Upper lobe of left lung (tissue), 6 donors: ENCODE results near the gene CCDC38. TPM values are rescaled to one million over a fixed set of nuclear protein-coding genes. Genes with fewer than 3 reads are reported as not detected.
A peak's percentile ranks its signal among the peaks of the same experiment; 100 is the strongest.

Experiments used
- ATAC-seq, 2 donors: fragments of 200-7000 bp; cut with Tn5 transposase; one replicate each; pipeline ENCODE4 v1.9.1; 2022; ENCODE audit warnings: mild to moderate bottlenecking in 2 of 2, moderate library complexity in 2 of 2; ENCODE audit not compliant: low FRiP score in 2 of 2
- DNase-seq, 2 donors: peaks; one replicate each; pipeline ENCODE4 v3.0.0-alpha.2; 2019 to 2020
- H3K27ac ChIP-seq, 4 donors: fragments of 200-600 bp; sonication (generic); one replicate each; pipeline ENCODE4 v1.5.1; 2016 to 2019
- H3K27me3 ChIP-seq, 4 donors: fragments of 200-600 bp; sonication (generic); one replicate each; pipeline ENCODE4 v1.5.1; 2017 to 2019
- H3K36me3 ChIP-seq, 4 donors: fragments of 200-600 bp; sonication (generic); one replicate each; pipeline ENCODE4 v1.5.1; 2016 to 2019
- H3K4me1 ChIP-seq, 4 donors: fragments of 200-600 bp; sonication (generic); one replicate each; pipeline ENCODE4 v1.5.1; 2018 to 2019
- H3K4me3 ChIP-seq, 4 donors: fragments of 200-600 bp; sonication (generic); one replicate each; pipeline ENCODE4 v1.5.1; 2017 to 2019; ENCODE audit warnings: mild to moderate bottlenecking in 2 of 4, moderate library complexity in 1 of 4
- H3K9me3 ChIP-seq, 4 donors: fragments of 200-600 bp; sonication (generic); one replicate each; pipeline ENCODE4 v1.5.1; 2018 to 2019
- CTCF ChIP-seq, 6 experiments: fragments of 450-650 bp in 4 of 6; fragments of 200-600 bp in 2 of 6; sonication (generic) in 2 of 6; IDR thresholded peaks; one replicate each; pipeline ENCODE4 v1.5.1; 2016 to 2019; ENCODE audit warnings: antibody characterized with exemption in 6 of 6
- EP300 ChIP-seq, 4 donors: sonication (generic); formaldehyde crosslinking; IDR thresholded peaks; one replicate each; pipeline ENCODE4 v1.5.1; 2017; ENCODE audit warnings: antibody characterized with exemption in 4 of 4, control low read depth in 2 of 4
- POLR2A ChIP-seq, 4 donors: fragments of 450-650 bp; IDR thresholded peaks; one replicate each; pipeline ENCODE4 v1.5.1; 2016 to 2017; ENCODE audit warnings: antibody characterized with exemption in 4 of 4, mild to moderate bottlenecking in 2 of 4
- POLR2AphosphoS5 ChIP-seq, 2 donors: sonication (generic); formaldehyde crosslinking; IDR thresholded peaks; one replicate each; pipeline ENCODE4 v1.5.1; 2017; ENCODE audit warnings: antibody characterized with exemption in 2 of 2
- WGBS, 2 donors: methylation state at CpG; one replicate each; pipeline ENCODE4 v1.1.5; 2017 to 2018; 5-methylcytosine and 5-hydroxymethylcytosine counted together
- total RNA-seq, 6 donors: library from RNA; depleted of rRNA in 4 of 6; stranded (reverse); fragments of >200 nt in 4 of 6; gene quantifications; one replicate each; pipeline versions ENCODE4 v1.1.0 to v1.2.1, GENCODE V29; 2016 to 2021
- donor health status: DM: no; HTN: no; CAD: no; lungs with moderate emphysema.
- donor health status: DM: no; HTN: yes; CAD: no; lungs with severe emphysema.

CCDC38 gene
- total RNA-seq, 6 donors from 2014 or later, result 0.13 to 0.14 TPM; not detected in 4

- peak overlapping the region in 2 of 4 donors; percentile 82 to 83 for H3K27ac ChIP-seq
- ATAC-seq, result no peak
- WGBS, 2 donors, result 66% methylated on average over 10 of the region's 10 CpGs
Observed at GRCh38 chr12:95859947-95860850, 82.2 kb downstream of the CCDC38 start.

GRCh38 chr12:95859344-95859816, 83.0 kb downstream of the CCDC38 start:
- Histone ChIP-seq H3K4me3 (peak overlapping the region; percentile 73 to 91 (median 85)), H3K9me3 (no peaks in the 10 kb centered on the region), H3K36me3 (peaks cover 3 to 28% (median 12%) of the 10 kb centered on the region in 4 donors), H3K27ac (peak overlapping the region; percentile 82 to 84 (median 82)), H3K4me1 (peaks cover 14 to 25% (median 16%) of the 10 kb centered on the region in 4 donors), H3K27me3 (no peaks in the 10 kb centered on the region)
- no peak for DNase-seq
- TF ChIP-seq POLR2AphosphoS5 (IDR thresholded peaks at IDR 0.05), result no peak
- TF ChIP-seq POLR2A (IDR thresholded peaks at IDR 0.05), result no peak
- TF ChIP-seq CTCF (IDR thresholded peaks at IDR 0.05), result no peak
- TF ChIP-seq EP300 (IDR thresholded peaks at IDR 0.05), result no peak
- WGBS, 2 donors, result 2% methylated on average over 13 of the region's 13 CpGs
- ATAC-seq, result peak; percentile 5 to 31

More at GRCh38 chr12:95859947-95860850, 82.2 kb downstream of the CCDC38 start:
- Histone ChIP-seq H3K27me3 (no peaks in the 10 kb centered on the region), H3K36me3 (peaks cover 3 to 36% (median 12%) of the 10 kb centered on the region in 4 donors), H3K9me3 (no peaks in the 10 kb centered on the region), H3K4me1 (peaks cover 14 to 25% (median 16%) of the 10 kb centered on the region in 4 donors), H3K4me3 (peak overlapping the region in 3 of 4 donors; percentile 73 to 91 (median 85))
- no peak for DNase-seq
- TF ChIP-seq CTCF (IDR thresholded peaks at IDR 0.05), result no peak
- no peak for TF ChIP-seq POLR2A (IDR thresholded peaks at IDR 0.05)
- no peak for TF ChIP-seq POLR2AphosphoS5 (IDR thresholded peaks at IDR 0.05)
- no peak for TF ChIP-seq EP300 (IDR thresholded peaks at IDR 0.05)

GRCh38 chr12:95858451-95859343, 83.7 kb downstream of the CCDC38 start, which contains the start of gene SNRPF:
TSS of gene SNRPF (plus strand) at chr12:95858952. CDS start at chr12:95859074, 122 bp downstream.
- Histone ChIP-seq H3K9me3 (no peaks in the 10 kb centered on the region), H3K27ac (peak within 1 kb of the TSS; percentile 82 to 84 (median 82)), H3K27me3 (no peaks in the 10 kb centered on the region), H3K4me1 (peaks cover 14 to 25% (median 16%) of the 10 kb centered on the region in 4 donors), H3K36me3 (peaks cover 3 to 24% (median 12%) of the 10 kb centered on the region in 4 donors), H3K4me3 (peak within 1 kb of the TSS; percentile 73 to 91 (median 85))
- 1% methylated on average over 52 to 54 of the region's 54 CpGs for WGBS, 2 donors
- DNase-seq (peak; percentile 93 to 96), ATAC-seq (peak; percentile 99 to 100)
- TF ChIP-seq EP300 (IDR thresholded peaks at IDR 0.05) (no peak), POLR2A (IDR thresholded peaks at IDR 0.05) (peak in 3 of 4 donors; percentile 43 to 64 (median 57)), CTCF (IDR thresholded peaks at IDR 0.05) (peak in 3 of 6 experiments; percentile 24 to 43 (median 32)), POLR2AphosphoS5 (IDR thresholded peaks at IDR 0.05) (peak; percentile 79 to 87)

- no peak overlapping the region for H3K27ac ChIP-seq
- peak overlapping the region in 3 of 4 donors; percentile 73 to 91 (median 85) for H3K4me3 ChIP-seq
- peaks cover 14 to 25% (median 16%) of the 10 kb centered on the region in 4 donors for H3K4me1 ChIP-seq
- TF ChIP-seq POLR2A (IDR thresholded peaks at IDR 0.05) (no peak), EP300 (IDR thresholded peaks at IDR 0.05) (no peak), CTCF (IDR thresholded peaks at IDR 0.05) (no peak), POLR2AphosphoS5 (IDR thresholded peaks at IDR 0.05) (no peak)
- H3K27me3 ChIP-seq, result no peaks in the 10 kb centered on the region
- DNase-seq, result no peak
- 60 to 68% methylated on average over 18 of the region's 18 CpGs for whole genome bisulfite sequencing, 2 donors
- no peak for ATAC-seq
- peaks cover 3 to 16% (median 10%) of the 10 kb centered on the region in 4 donors for H3K36me3 ChIP-seq
- H3K9me3 ChIP-seq, result no peaks in the 10 kb centered on the region
Observed at GRCh38 chr12:95857799-95858198, 84.6 kb downstream of the CCDC38 start.
